Measurements from ENCODE around the gene POC1A.

GRCh38 chr3:52090933-52091468 is 63.2 kb downstream of the POC1A start:
- TF ChIP-seq EP300 (IDR thresholded peaks at IDR 0.05; ENCODE audit: borderline replicate concordance in 1 of 2, low read depth in 1 of 2, low read length in 1 of 2), result no peak
- TF ChIP-seq CTCF (IDR thresholded peaks at IDR 0.05), result no peak
- TF ChIP-seq RAD21 (IDR thresholded peaks at IDR 0.05; ENCODE audit: low read length), result no peak
- TF ChIP-seq SMC3 (IDR thresholded peaks at IDR 0.05; ENCODE audit: low read depth, low read length), result no peak
- TF ChIP-seq PBX3 (IDR thresholded peaks at IDR 0.05), result no peak
